Kidney (tissue), 14 donors: ENCODE results near the gene LHFPL6. TPM values are rescaled to one million over a fixed set of nuclear protein-coding genes. Genes with fewer than 3 reads are reported as not detected.

Experiments
- DNase-seq, 5 donors: peaks; one replicate each; pipeline ENCODE4 v3.0.0-alpha.2; 2013 to 2020
- FAIRE-seq: peaks from 2 replicates; lab custom pipeline; 2012; peaks lifted over from hg19 to GRCh38; lab: Jason Lieb, UNC
- H3K27ac ChIP-seq, 2 donors: one replicate each; pipeline ENCODE4 v1.7.0; 2013; ENCODE audit warnings: low read depth in 2 of 2, low read length in 2 of 2, inconsistent platforms in 1 of 2
- H3K27me3 ChIP-seq: one replicate; pipeline ENCODE4 v1.7.1; 2013; ENCODE audit warnings: low read length, inconsistent platforms; ENCODE audit not compliant: control insufficient read depth, insufficient read depth
- H3K36me3 ChIP-seq, 3 donors: one replicate each; pipeline versions ENCODE4 v1.7.0 to v1.7.1; 2013; ENCODE audit warnings: low read length in 3 of 3, control low read depth in 1 of 3, inconsistent platforms in 1 of 3; ENCODE audit not compliant: insufficient read depth in 3 of 3, control insufficient read depth in 2 of 3
- H3K4me1 ChIP-seq, 3 donors: one replicate each; pipeline versions ENCODE4 v1.7.0 to v1.7.1; 2013; ENCODE audit warnings: low read length in 3 of 3, inconsistent platforms in 1 of 3, low read depth in 1 of 3; ENCODE audit not compliant: control insufficient read depth in 2 of 3, insufficient read depth in 2 of 3
- H3K4me3 ChIP-seq, 3 donors: one replicate each; pipeline versions ENCODE4 v1.7.0 to v1.8.1; 2013; ENCODE audit warnings: low read length in 3 of 3, control low read depth in 1 of 3, inconsistent platforms in 1 of 3
- H3K9ac ChIP-seq, 3 donors: one replicate each; pipeline versions ENCODE4 v1.7.0 to v1.7.1; 2013; ENCODE audit warnings: low read length in 3 of 3, control low read depth in 1 of 3, inconsistent platforms in 1 of 3
- H3K9me3 ChIP-seq, 3 donors: one replicate each; pipeline versions ENCODE4 v1.7.0 to v1.7.1; 2013; ENCODE audit warnings: low read length in 3 of 3, control low read depth in 1 of 3, inconsistent platforms in 1 of 3; ENCODE audit not compliant: control insufficient read depth in 2 of 3, insufficient read depth in 1 of 3
- CTCF ChIP-seq: IDR thresholded peaks from 3 replicates; pipeline ENCODE4 v1.5.1; 2012; ENCODE audit warnings: mild to moderate bottlenecking, moderate library complexity, borderline replicate concordance; ENCODE audit not compliant: insufficient read depth; ENCODE audit errors: extremely low read depth
- intact Hi-C: fragments of 100-400 bp; cut with DNase I; formaldehyde crosslinking; loops from one replicate; pipeline ENCODE4 v1.11.1; 2022
- polyA plus RNA-seq: library from polyadenylated mRNA; stranded (reverse); fragments of 350-450 nt; fragmentation: Illumina TruSeq; extraction: RNeasy Lipid Tissue Mini Kit (QIAGEN cat#74804); gene quantifications from one replicate; pipeline ENCODE4 v1.2.3, GENCODE V29; 2014; ENCODE audit warnings: low read depth, low replicate concordance; ENCODE audit not compliant: insufficient read depth
- total RNA-seq: library from RNA; stranded (reverse); fragmentation: NEBNext Ultra II Directional; extraction: Animal tissue kit (Norgen Biotek cat#: 25700); gene quantifications from one replicate; pipeline ENCODE4 v1.2.1, GENCODE V29; 2021
- donor health status: control.
- donor health status: control.
- donor health status: control.
- donor health status: control.
- donor health status: control.
- donor health status: DM: yes; HTN: yes; CAD: no.
- donor health status: Normal renal cell carcinoma (clear cell type).

The LHFPL6 gene
- total and polyA plus RNA-seq, 2 donors from 2014 or later = 33.0 to 59.2 TPM

- no peak overlapping the region for H3K27ac ChIP-seq
- no peaks in the 10 kb centered on the region for H3K9me3 ChIP-seq
- FAIRE-seq (no peak), DNase-seq (peak in 1 of 5 donors; percentile 48)
- no peak for TF ChIP-seq CTCF
- no peak overlapping the region for H3K9ac ChIP-seq
- no peaks in the 10 kb centered on the region for H3K36me3 ChIP-seq
- intact Hi-C loops = no loop called here
- no peak overlapping the region for H3K4me3 ChIP-seq
- H3K4me1 ChIP-seq = no peaks in the 10 kb centered on the region
- H3K27me3 ChIP-seq = no peaks in the 10 kb centered on the region
Measured at GRCh38 chr13:39577838-39578491, 25.0 kb downstream of the LHFPL6 start.

GRCh38 chr13:39577203-39577602, 25.8 kb downstream of the LHFPL6 start:
- H3K27ac ChIP-seq = no peak overlapping the region
- no peak overlapping the region for H3K9ac ChIP-seq
- no peak for FAIRE-seq
- H3K27me3 ChIP-seq = no peaks in the 10 kb centered on the region
- TF ChIP-seq CTCF = no peak
- intact Hi-C loops = no loop called here
- no peaks in the 10 kb centered on the region for H3K36me3 ChIP-seq
- no peaks in the 10 kb centered on the region for H3K9me3 ChIP-seq
- no peak overlapping the region for H3K4me3 ChIP-seq
- DNase-seq = no peak
- H3K4me1 ChIP-seq = no peaks in the 10 kb centered on the region

- H3K9me3 ChIP-seq = no peaks in the 10 kb centered on the region
- intact Hi-C loops = no loop called here
- H3K4me3 ChIP-seq = no peak overlapping the region
- H3K9ac ChIP-seq = no peak overlapping the region
- no peaks in the 10 kb centered on the region for H3K36me3 ChIP-seq
- DNase-seq (no peak), FAIRE-seq (no peak)
- H3K4me1 ChIP-seq = no peaks in the 10 kb centered on the region
- H3K27ac ChIP-seq = no peak overlapping the region
- TF ChIP-seq CTCF = no peak
- no peaks in the 10 kb centered on the region for H3K27me3 ChIP-seq
Measured at GRCh38 chr13:39575641-39576238, 27.3 kb downstream of the LHFPL6 start.
